Stimulated activated CD8-positive, alpha-beta memory T cell treated with anti-CD3 and anti-CD28 coated beads, Interleukin-4, amount 100 ng/mL, for 4 hours (primary cell): ENCODE data around the gene MMP19.
"Not testable (repeated sequence)": the region's sequence is repeated elsewhere in the genome, so short reads cannot be mapped to it uniquely, and the experiment has no call there.

Source experiments
- DNase-seq, 2 donors: peaks; one replicate each; pipeline ENCODE4 v3.0.0-alpha.2; 2020; ENCODE audit warnings: low read depth in 2 of 2, low spot score in 1 of 2

Gene MMP19

DNA sequence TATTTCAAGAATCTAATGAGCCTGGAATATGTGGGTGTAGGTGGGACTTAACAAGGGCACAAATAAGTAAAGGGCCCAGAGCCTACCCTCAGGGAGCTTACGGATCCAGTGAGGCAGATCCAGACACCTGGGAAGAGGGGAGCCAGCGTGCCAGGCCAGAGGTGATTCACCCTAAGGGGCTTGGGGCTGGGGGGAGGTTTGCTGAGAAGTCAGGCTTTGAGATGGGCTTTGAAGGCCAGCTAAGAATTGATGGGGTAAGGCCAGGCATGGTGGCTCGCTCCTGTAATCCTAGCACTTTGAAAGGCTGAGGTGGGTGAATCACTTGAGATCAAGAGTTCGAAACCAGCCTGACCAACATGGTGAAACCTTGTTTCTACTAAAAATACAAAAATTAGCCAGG lies 695 bp upstream of the MMP19 start:
- no peak for DNase-seq

GRCh38 chr12:55840581-55841351 lies 2.0 kb downstream of the MMP19 start:
- DNase-seq: no peak

DNA sequence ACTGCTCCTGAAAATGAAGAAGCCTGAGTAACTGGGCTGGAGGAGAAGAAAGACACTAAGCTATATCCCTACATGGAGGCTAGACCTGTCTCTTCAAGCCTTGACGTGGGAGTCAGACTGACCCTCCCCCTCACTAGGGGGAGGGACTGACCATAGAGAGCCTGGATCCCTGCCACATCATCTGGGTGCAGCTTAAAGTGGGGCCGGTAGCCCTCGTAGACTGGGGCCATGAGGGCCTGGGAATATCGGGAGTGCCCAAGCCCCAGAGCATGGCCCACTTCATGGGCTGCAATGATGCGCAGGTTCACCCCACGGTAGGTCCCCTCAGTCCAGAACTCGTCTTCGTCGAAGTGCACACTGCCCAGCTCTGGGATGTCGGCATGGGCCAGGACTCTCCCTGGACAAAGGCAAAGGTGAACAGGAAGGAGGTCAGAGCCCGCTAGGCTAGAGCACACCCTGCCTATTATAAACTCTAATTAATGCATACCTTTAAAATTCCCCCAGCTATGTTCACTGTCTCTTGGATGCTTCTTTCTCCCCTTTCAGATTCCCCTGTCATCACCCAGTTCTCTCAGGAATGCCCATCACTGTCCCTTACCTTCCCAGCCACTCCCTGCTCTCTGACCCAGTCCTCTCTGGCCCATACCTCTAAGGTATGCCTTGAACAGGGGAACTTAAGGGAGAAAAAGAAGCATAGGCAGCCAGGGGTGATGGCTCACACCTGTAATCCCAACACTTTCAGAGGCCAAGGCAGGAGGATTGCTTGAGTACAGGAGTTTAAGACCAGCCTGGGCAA lies 3.2 kb downstream of the MMP19 start:
- no peak for DNase-seq

GRCh38 chr12:55838361-55838760 lies 4.4 kb downstream of the MMP19 start:
- DNase-seq: no peak

DNA sequence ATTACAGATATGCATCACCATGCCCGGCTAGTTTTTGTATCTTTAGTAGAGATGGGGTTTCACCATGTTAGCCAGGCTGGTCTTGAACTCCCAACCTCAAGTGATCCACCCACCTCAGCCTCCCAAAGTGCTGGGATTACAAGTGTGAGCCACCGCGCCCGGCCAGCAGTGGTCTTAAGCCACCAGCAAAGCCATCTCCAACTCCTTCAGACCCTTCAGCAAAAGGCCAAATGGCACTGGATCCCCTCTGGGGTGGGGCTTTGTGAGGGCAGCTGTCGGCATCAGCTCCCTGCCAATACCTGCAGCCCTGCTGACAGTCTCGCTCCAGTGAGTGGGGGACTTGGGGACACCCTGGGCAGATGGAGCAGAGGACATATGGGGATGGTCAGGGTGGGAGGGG lies 8.3 kb downstream of the MMP19 start:
- not testable (repeated sequence) for DNase-seq

GRCh38 chr12:55833056-55833455 lies 9.7 kb downstream of the MMP19 start:
- DNase-seq: no peak

- no peak for DNase-seq
Observed at GRCh38 chr12:55831447-55831815, 11.3 kb downstream of the MMP19 start.

- peak in 1 of 2 donors; percentile 39 for DNase-seq
Observed at GRCh38 chr12:55830601-55831446, 11.9 kb downstream of the MMP19 start.

GRCh38 chr12:55829967-55830600 lies 12.7 kb downstream of the MMP19 start:
- DNase-seq: no peak

DNA sequence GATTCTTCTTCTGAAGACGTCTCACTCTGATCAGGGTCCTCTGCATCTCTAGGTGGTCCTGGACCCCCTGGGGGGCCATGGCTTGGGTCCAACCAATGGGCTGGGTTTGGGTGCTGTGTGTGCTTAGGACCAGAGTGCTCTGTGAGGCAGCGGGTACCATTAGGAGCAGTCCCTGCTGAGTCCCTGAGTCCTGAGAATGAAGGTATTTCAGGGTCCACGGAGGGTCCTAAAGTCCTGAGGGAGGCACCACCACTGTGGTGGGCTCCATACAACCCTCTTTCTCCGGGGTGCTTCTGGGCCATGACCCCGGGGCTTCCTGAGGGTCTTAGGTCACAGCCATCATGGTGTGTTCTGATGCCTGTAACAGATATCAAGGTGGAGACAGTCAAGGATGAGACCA lies 14.4 kb downstream of the MMP19 start:
- no peak for DNase-seq

DNA sequence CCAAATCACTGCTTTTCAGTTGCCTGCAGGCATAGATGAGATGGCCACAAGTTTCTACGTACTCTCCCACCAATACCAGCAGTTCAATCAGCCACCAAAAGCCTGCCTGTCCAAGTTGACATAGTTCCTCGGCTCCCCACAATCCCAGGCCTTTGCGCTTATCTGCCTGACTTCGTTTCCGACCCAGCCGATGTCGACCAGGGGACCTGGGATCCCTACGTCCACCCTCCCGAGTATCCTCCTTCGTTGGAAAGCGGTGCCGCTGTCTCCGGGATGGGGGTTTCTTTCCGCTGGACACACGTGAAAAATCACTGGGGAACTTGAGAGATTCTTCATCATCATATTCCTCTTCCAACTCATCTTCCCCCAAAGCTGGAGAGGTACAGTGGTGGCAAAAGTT lies 14.9 kb downstream of the MMP19 start:
- no peak for DNase-seq

DNA sequence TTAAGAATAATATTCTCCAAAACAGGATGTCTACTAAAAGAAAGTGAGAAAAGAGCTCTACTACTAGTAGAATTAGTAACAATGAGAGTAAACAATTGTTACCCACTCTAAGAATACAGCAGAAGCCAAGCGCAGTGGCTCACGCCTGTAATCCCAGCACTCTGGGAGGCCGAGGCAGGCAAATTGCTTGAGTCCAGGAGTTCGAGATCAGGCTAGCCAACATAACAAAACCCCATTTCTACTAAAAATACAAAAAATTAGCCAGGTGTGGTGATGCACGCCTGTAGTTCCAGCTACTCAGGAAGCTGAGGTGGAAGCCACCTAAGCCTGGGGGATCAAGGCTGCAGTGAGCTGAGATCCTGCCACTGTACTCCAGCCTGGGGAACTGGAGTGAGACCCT lies 18.0 kb downstream of the MMP19 start:
- DNase-seq: no peak

GRCh38 chr12:55823419-55823818 lies 19.3 kb downstream of the MMP19 start:
- DNase-seq: no peak

GRCh38 chr12:55822228-55822627 lies 20.5 kb downstream of the MMP19 start:
- DNase-seq: no peak

DNA sequence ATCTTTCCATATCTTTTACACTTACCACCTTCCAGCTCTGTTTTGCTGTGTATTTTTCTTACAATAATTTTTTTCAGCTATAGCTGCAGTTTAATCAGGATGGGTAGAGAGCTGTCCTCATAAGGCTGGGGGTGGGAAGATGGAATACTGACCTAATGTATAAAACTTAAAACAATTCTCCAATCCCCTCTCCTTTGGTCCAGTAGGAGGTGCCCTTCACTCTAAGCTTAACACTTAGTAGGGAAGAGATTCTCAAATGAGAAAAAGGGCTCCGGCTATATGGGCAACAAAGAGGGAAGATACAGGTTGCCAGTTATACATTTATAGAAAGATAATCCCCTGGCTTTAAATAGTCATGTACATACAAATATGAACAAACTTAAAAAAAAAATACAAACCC lies 22.1 kb downstream of the MMP19 start:
- no peak for DNase-seq

DNA sequence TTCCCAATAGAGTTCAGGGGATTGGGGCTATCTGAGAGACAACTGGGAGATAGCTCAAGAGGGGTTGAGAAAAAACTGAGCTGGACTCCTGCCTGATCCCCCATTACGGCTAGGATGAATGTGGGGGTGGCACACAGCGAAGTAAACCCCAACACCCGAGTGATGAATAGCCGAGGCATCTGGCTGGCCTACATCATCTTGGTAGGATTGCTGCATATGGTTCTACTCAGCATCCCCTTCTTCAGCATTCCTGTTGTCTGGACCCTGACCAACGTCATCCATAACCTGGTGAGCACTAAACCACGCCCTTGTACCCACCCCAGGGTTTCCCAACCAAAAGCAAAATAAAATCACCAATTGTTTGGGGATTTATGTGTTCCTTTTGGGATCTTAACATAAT lies 23.9 kb downstream of the MMP19 start:
- DNase-seq: no peak

GRCh38 chr12:55818140-55818728 lies 24.5 kb downstream of the MMP19 start:
- no peak for DNase-seq

DNA sequence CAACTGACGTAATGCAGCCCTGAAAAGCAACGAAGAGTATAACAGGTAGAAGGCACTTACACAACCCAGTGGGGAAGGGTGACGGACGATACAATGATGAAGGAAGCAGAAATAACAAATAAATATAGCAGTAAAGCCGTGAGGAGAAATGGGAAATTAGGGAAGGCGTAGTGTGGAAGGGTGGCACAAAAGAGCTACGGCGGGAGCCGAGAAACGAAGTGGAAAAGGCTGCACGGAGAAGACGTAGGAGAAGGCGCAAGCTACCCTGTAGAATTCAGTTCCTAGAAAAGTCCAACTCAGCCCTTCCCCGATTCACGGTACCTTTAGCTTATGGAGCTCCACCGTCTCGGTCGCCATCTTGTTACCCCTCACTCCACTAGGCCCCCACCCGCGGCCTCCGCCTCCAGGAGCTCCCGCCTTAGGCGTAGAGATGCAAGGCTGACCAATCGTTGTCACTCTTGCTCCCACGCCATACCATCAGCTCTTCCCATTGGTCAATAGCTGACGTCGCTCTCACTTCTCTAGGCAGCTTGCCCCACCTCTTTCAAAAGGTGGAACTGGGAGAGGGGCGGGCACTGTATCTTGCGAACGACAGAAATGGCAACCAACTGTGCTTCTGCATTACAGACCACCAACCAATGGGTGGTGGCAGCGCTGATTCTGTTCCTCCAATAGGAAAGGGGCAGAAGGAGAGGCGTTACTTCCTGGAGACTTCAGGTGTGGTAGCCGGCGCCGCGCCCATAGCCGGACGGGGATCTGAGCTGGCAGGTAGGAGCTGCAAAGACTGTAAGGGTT lies 25.2 kb downstream of the MMP19 start, which contains the start of the genes ORMDL2 and SARNP:
Gene ORMDL2 (plus strand): TSS at position 697 of the 795 bp plus-strand sequence. CDS start 959 bp downstream, outside the sequence.
Gene SARNP (minus strand): TSS at position 380 of the 795 bp plus-strand sequence. CDS start 23 bp downstream, at position 357.
- DNase-seq: peak; percentile 89 to 95

GRCh38 chr12:55816881-55817344 lies 25.8 kb downstream of the MMP19 start:
- no peak for DNase-seq

DNA sequence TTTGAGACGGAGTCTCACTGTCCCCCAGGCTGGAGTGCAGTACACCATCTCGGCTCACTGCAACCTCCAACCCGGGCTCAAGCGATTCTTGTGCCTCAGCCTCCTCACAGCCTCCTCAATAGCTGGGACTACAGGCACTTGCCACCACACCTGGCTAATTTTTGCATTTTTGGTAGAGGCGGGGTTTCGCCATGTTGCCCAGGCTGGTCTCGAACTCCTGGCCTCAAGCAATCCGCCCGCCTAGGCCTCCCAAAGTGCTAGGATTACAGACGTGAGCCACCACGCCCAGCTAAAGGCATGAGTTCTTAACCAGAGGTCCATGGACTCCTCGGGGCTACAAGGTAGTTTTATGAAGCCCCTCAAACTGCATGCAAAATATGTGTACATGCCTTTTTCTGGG lies 27.3 kb downstream of the MMP19 start:
- no peak for DNase-seq
